GM12878 (cell line): ENCODE results near the gene CDCA3. TPM values are rescaled to one million over a fixed set of nuclear protein-coding genes. Genes with fewer than 3 reads are reported as not detected.

Experiments used
- ATF2 ChIP-seq: IDR thresholded peaks from 2 replicates; pipeline ENCODE4 v1.6.1; 2012; ENCODE audit warnings: low read length, inconsistent platforms
- ATF7 ChIP-seq: fragments of 450-650 bp; IDR thresholded peaks from 2 replicates; pipeline ENCODE4 v1.6.1; 2016; ENCODE audit warnings: low read depth, mild to moderate bottlenecking
- CHD1 ChIP-seq: IDR thresholded peaks from 2 replicates; pipeline ENCODE4 v1.6.1; 2012; ENCODE audit warnings: low read depth, low read length, improper control_type of control experiment
- CHD2 ChIP-seq: IDR thresholded peaks from 2 replicates; pipeline ENCODE4 v1.6.1; 2011; ENCODE audit warnings: low read depth, low read length, improper control_type of control experiment, borderline replicate concordance
- EGR1 ChIP-seq, 2 experiments: IDR thresholded peaks; 1 replicate in 1 of 2; 2 replicates in 1 of 2; pipeline ENCODE4 v1.6.1; 2011 to 2012; ENCODE audit warnings: low read depth in 2 of 2, low read length in 2 of 2, borderline replicate concordance in 1 of 2, mild to moderate bottlenecking in 1 of 2, moderate library complexity in 1 of 2
- HDGF ChIP-seq: fragments of 450-650 bp; IDR thresholded peaks from 2 replicates; pipeline ENCODE4 v1.6.1; 2016; ENCODE audit warnings: antibody characterized with exemption
- IRF4 ChIP-seq: IDR thresholded peaks from 2 replicates; pipeline ENCODE4 v1.6.1; 2011; ENCODE audit warnings: low read depth, low read length
- JUND ChIP-seq: IDR thresholded peaks from 2 replicates; pipeline ENCODE4 v1.6.1; 2012; ENCODE audit warnings: low read depth, mild to moderate bottlenecking, low read length, improper control_type of control experiment, moderate library complexity
- MXI1 ChIP-seq: fragments of 150-350 bp; IDR thresholded peaks from 2 replicates; pipeline ENCODE4 v1.6.1; 2011; ENCODE audit warnings: low read depth, mild to moderate bottlenecking, inconsistent platforms, low read length, improper control_type of control experiment
- NKRF ChIP-seq: fragments of 450-650 bp; conservative IDR thresholded peaks from 2 replicates; pipeline ENCODE4 v1.6.1; 2017; ENCODE audit warnings: mild to moderate bottlenecking, moderate library complexity
- POLR2A ChIP-seq: IDR thresholded peaks from 2 replicates; pipeline ENCODE4 v1.6.1; 2011; ENCODE audit warnings: low read depth, mild to moderate bottlenecking, low read length
- POLR2AphosphoS2 ChIP-seq: IDR thresholded peaks from 2 replicates; pipeline ENCODE4 v1.6.1; 2011; ENCODE audit warnings: low read depth, mild to moderate bottlenecking, low read length, improper control_type of control experiment, moderate library complexity
- RELA ChIP-seq: fragments of 450-650 bp; IDR thresholded peaks from 2 replicates; pipeline ENCODE4 v1.8.0; 2014; ENCODE audit warnings: borderline replicate concordance; ENCODE audit not compliant: partially characterized antibody
- RELB ChIP-seq: fragments of 450-650 bp; IDR thresholded peaks from 2 replicates; pipeline ENCODE4 v1.6.1; 2017; ENCODE audit warnings: low read depth, mild to moderate bottlenecking, moderate library complexity
- SPI1 ChIP-seq: IDR thresholded peaks from 2 replicates; pipeline ENCODE4 v1.6.1; 2011; ENCODE audit warnings: low read depth, mild to moderate bottlenecking, low read length, moderate library complexity, borderline replicate concordance; ENCODE audit not compliant: insufficient read depth
- SUPT20H ChIP-seq: IDR thresholded peaks from 2 replicates; pipeline ENCODE4 v1.6.1; 2011; ENCODE audit warnings: low read depth, mild to moderate bottlenecking, low read length, moderate library complexity, borderline replicate concordance; ENCODE audit not compliant: control insufficient read depth
- TARDBP ChIP-seq: IDR thresholded peaks from 2 replicates; pipeline ENCODE4 v1.6.1; 2016; ENCODE audit warnings: borderline replicate concordance
- TCF7 ChIP-seq: IDR thresholded peaks from 2 replicates; pipeline ENCODE4 v1.6.1; 2014; ENCODE audit warnings: antibody characterized with exemption, borderline replicate concordance
- ZNF592 ChIP-seq: fragments of 450-650 bp; IDR thresholded peaks from 2 replicates; pipeline ENCODE4 v1.6.1; 2017; ENCODE audit warnings: mild to moderate bottlenecking, moderate library complexity
- ZSCAN29 ChIP-seq: fragments of 450-650 bp; IDR thresholded peaks from 2 replicates; pipeline ENCODE4 v1.6.1; 2017; ENCODE audit warnings: mild to moderate bottlenecking, moderate library complexity
- polyA plus RNA-seq, 11 experiments: library from polyadenylated mRNA; depleted of rRNA in 4 of 11; unstranded in 6 of 11; stranded (reverse) in 5 of 11; fragments of >200 nt; fragmentation: Nextera tagmentation in 4 of 11; fragmentation: Illumina TruSeq in 1 of 11; extraction: Ambion mirVana in 4 of 11; extraction: Trizol in 1 of 11; gene quantifications; 1 replicate in 1 of 11; 2 replicates in 10 of 11; pipeline versions ENCODE4 v1.2.1 to v1.2.3, GENCODE V29; 2011 to 2016; ENCODE audit warnings: inconsistent platforms in 2 of 11, missing spikeins in 2 of 11, low read depth in 1 of 11
- total RNA-seq, 4 experiments: library from RNA; depleted of rRNA in 3 of 4; stranded (reverse); fragments of >200 nt in 3 of 4; fragmentation: Illumina TruSeq in 1 of 4; extraction: Trizol in 1 of 4; gene quantifications; 2 replicates each; pipeline versions ENCODE4 v1.2.1 to v1.2.3, GENCODE V29; 2013 to 2021

Gene CDCA3
- total and polyA plus RNA-seq, 10 of the 15 experiments (the other 5 are each of a cell fraction or from before 2014, with no cell fraction given): 34.5 to 148 (median 97.4) TPM

- no peak; a peak in 1 of 3 replicates for TF ChIP-seq EGR1 (IDR thresholded peaks at IDR 0.05; ENCODE audit: borderline replicate concordance in 1 of 2, low read depth in 2 of 2, low read length in 2 of 2)
- no peak for TF ChIP-seq TCF7
- no peak for TF ChIP-seq SPI1
- no peak for TF ChIP-seq SUPT20H
- TF ChIP-seq JUND: no peak
- TF ChIP-seq RELB: no peak
- TF ChIP-seq CHD1: no peak
- TF ChIP-seq POLR2AphosphoS2: peak; percentile 85
- TF ChIP-seq MXI1: peak; percentile 80
- TF ChIP-seq RELA: peak; percentile 16
- 0 out of 2 replicates have a peak, but pooled peaks have one; percentile 35 for TF ChIP-seq TARDBP
- TF ChIP-seq ATF2: no peak
- TF ChIP-seq POLR2A: peak; percentile 81
- peak; percentile 64; the same call in 1 of the 2 replicates for TF ChIP-seq NKRF
- TF ChIP-seq ZNF592: no peak
- TF ChIP-seq ZSCAN29: no peak
- TF ChIP-seq ATF7: no peak
- TF ChIP-seq HDGF: 0 out of 2 replicates have a peak, but pooled peaks have one; percentile 35
- TF ChIP-seq IRF4: no peak
- 0 out of 2 replicates have a peak, but pooled peaks have one; percentile 34 for TF ChIP-seq CHD2
These were observed 21.3 kb upstream of the CDCA3 start (continued) for GRCh38 chr12:6872073-6873048.
